IMR-90 (cell line): ENCODE measurements around the gene LIN37. TPM values are rescaled to one million over a fixed set of nuclear protein-coding genes. Genes with fewer than 3 reads are reported as not detected.

Experiments used
- ATAC-seq: fragments of 200-7000 bp; cut with Tn5 transposase; 2 replicates; pipeline ENCODE4 v1.9.1; 2020; ENCODE audit warnings: low read depth, mild to moderate bottlenecking, moderate library complexity
- BruUV-seq: library from RNA; stranded (reverse); fragments of 400-500 nt; replicated peaks from 2 replicates; lab custom pipeline; 2021; lab: Mats Ljungman, UMichigan
- CTCF ChIA-PET: fragments of 300-600 bp; formaldehyde crosslinking; extraction: SDS; loops from one replicate; lab custom pipeline; 2021; ENCODE audit warnings: antibody characterized with exemption; lab: Yijun Ruan, JAX
- POLR2A ChIA-PET: fragments of 300-600 bp; sonication (Branson Sonifier 250); formaldehyde crosslinking; loops from one replicate; lab custom pipeline; 2022; ENCODE audit warnings: antibody characterized with exemption; ENCODE audit not compliant: unreplicated experiment; lab: Charles Lee
- DNase-seq: peaks from one replicate; pipeline ENCODE4 v3.0.0; 2013
- H2AFZ ChIP-seq: replicated peaks from 2 replicates; pipeline ENCODE3; 2013; ENCODE audit warnings: low read length, mild to moderate bottlenecking; ENCODE audit not compliant: poor library complexity
- H2AK5ac ChIP-seq: 2 replicates; pipeline ENCODE4 v1.6.1; 2013; ENCODE audit warnings: low read depth, low read length, inconsistent platforms
- H2AK9ac ChIP-seq: replicated peaks from 2 replicates; pipeline ENCODE3; 2013; ENCODE audit warnings: mild to moderate bottlenecking, low read depth, low read length, moderate library complexity; ENCODE audit not compliant: poor library complexity
- H2BK120ac ChIP-seq: 2 replicates; pipeline ENCODE4 v1.6.1; 2013; ENCODE audit warnings: low read depth, low read length, inconsistent platforms
- H2BK15ac ChIP-seq: 3 replicates; pipeline ENCODE4 v1.6.1; 2013; ENCODE audit warnings: low read depth, low read length, inconsistent platforms
- H2BK20ac ChIP-seq: 2 replicates; pipeline ENCODE4 v1.6.1; 2013; ENCODE audit warnings: low read depth, mild to moderate bottlenecking, inconsistent platforms, low read length, moderate library complexity
- H2BK5ac ChIP-seq: 2 replicates; pipeline ENCODE4 v1.6.1; 2013; ENCODE audit warnings: mild to moderate bottlenecking, low read depth, low read length, inconsistent platforms; ENCODE audit not compliant: poor library complexity, severe bottlenecking
- H3K14ac ChIP-seq: replicated peaks from 2 replicates; pipeline ENCODE4 v1.6.1; 2013; ENCODE audit warnings: low read depth, low read length, inconsistent platforms
- H3K18ac ChIP-seq: 2 replicates; pipeline ENCODE4 v1.6.1; 2013; ENCODE audit warnings: low read depth, low read length, control low read depth
- H3K23ac ChIP-seq: 2 replicates; pipeline ENCODE4 v1.6.1; 2013; ENCODE audit warnings: low read depth, low read length, inconsistent platforms
- H3K27ac ChIP-seq: 2 replicates; pipeline ENCODE4 v1.5.1; 2013; ENCODE audit warnings: mild to moderate bottlenecking, control low read depth, low read length; ENCODE audit not compliant: insufficient read depth
- H3K27me3 ChIP-seq: 2 replicates; pipeline ENCODE4 v1.6.1; 2013; ENCODE audit warnings: low read length; ENCODE audit not compliant: control insufficient read depth, insufficient read depth
- H3K36me3 ChIP-seq: 2 replicates; pipeline ENCODE4 v1.6.1; 2013; ENCODE audit warnings: low read length, mixed read lengths; ENCODE audit not compliant: control insufficient read depth, insufficient read depth
- H3K4ac ChIP-seq: 2 replicates; pipeline ENCODE4 v1.6.1; 2013; ENCODE audit warnings: low read depth, low read length, inconsistent platforms
- H3K4me1 ChIP-seq: 2 replicates; pipeline ENCODE4 v1.6.1; 2013; ENCODE audit warnings: low read length, mixed read lengths; ENCODE audit not compliant: control insufficient read depth, insufficient read depth
- H3K4me2 ChIP-seq: 2 replicates; pipeline ENCODE4 v1.6.1; 2013; ENCODE audit warnings: low read depth, mild to moderate bottlenecking, control low read depth, low read length, moderate library complexity
- H3K4me3 ChIP-seq: 2 replicates; pipeline ENCODE4 v1.5.1; 2013; ENCODE audit warnings: low read depth, mild to moderate bottlenecking, control low read depth, low read length, moderate library complexity; ENCODE audit not compliant: insufficient read depth
- H3K56ac ChIP-seq: 2 replicates; pipeline ENCODE4 v1.6.1; 2013; ENCODE audit warnings: low read length, inconsistent platforms; ENCODE audit not compliant: insufficient read depth; ENCODE audit errors: extremely low read depth
- H3K79me1 ChIP-seq, 2 experiments: 2 replicates each; pipeline ENCODE4 v1.6.1; 2013; ENCODE audit warnings: low read length in 2 of 2, inconsistent platforms in 1 of 2, low read depth in 1 of 2
- H3K9ac ChIP-seq: 2 replicates; pipeline ENCODE4 v1.6.1; 2013; ENCODE audit warnings: low read depth, low read length, control low read depth
- H3K9me1 ChIP-seq: 2 replicates; pipeline ENCODE4 v1.6.1; 2013; ENCODE audit warnings: low read length, inconsistent platforms; ENCODE audit not compliant: insufficient read depth
- H3K9me3 ChIP-seq: 2 replicates; pipeline ENCODE4 v1.6.1; 2013; ENCODE audit warnings: low read length; ENCODE audit not compliant: control insufficient read depth, insufficient read depth
- H4K20me1 ChIP-seq: 2 replicates; pipeline ENCODE4 v1.6.1; 2013; ENCODE audit warnings: low read length, inconsistent platforms; ENCODE audit not compliant: insufficient read depth
- H4K5ac ChIP-seq: 2 replicates; pipeline ENCODE4 v1.6.1; 2013; ENCODE audit warnings: mild to moderate bottlenecking, low read depth, low read length, control low read depth
- H4K8ac ChIP-seq, 2 experiments: 2 replicates each; pipeline ENCODE4 v1.6.1; 2013; ENCODE audit warnings: low read depth in 2 of 2, low read length in 2 of 2, control low read depth in 1 of 2, inconsistent platforms in 1 of 2
- H4K91ac ChIP-seq: 2 replicates; pipeline ENCODE4 v1.6.1; 2013; ENCODE audit warnings: low read depth, low read length, inconsistent platforms; ENCODE audit not compliant: insufficient read depth
- BHLHE40 ChIP-seq: fragments of 150-350 bp; IDR thresholded peaks from 2 replicates; pipeline ENCODE4 v1.6.1; 2016; ENCODE audit warnings: mild to moderate bottlenecking, low read depth, low read length
- CEBPB ChIP-seq: IDR thresholded peaks from 2 replicates; pipeline ENCODE4 v1.6.1; 2012; ENCODE audit warnings: low read depth, low read length, improper control_type of control experiment
- CHD1 ChIP-seq: IDR thresholded peaks from 2 replicates; pipeline ENCODE4 v1.6.1; 2012; ENCODE audit warnings: low read depth, low read length, improper control_type of control experiment
- MAZ ChIP-seq: IDR thresholded peaks from 2 replicates; pipeline ENCODE4 v1.6.1; 2012; ENCODE audit warnings: low read depth, mild to moderate bottlenecking, low read length, improper control_type of control experiment, moderate library complexity, borderline replicate concordance
- RCOR1 ChIP-seq: IDR thresholded peaks from 2 replicates; pipeline ENCODE4 v1.6.1; 2012; ENCODE audit warnings: mild to moderate bottlenecking, low read length, improper control_type of control experiment; ENCODE audit not compliant: insufficient replicate concordance
- WGBS, 2 experiments: methylation state at CpG; one replicate each; pipeline versions ENCODE4 v1.1.5 to v1.1.7; 2013; ENCODE audit warnings: missing lambda C conversion rate in 2 of 2; ENCODE audit not compliant: insufficient read length in 1 of 2; ENCODE audit errors: extremely low coverage in 2 of 2; 5-methylcytosine and 5-hydroxymethylcytosine counted together
- dilution Hi-C: fragments of 300-500 bp; cut with HindIII; formaldehyde crosslinking; loops from one replicate; pipeline ENCODE4 v1.14.3; 2018; ENCODE audit warnings: low sequenced_read_pairs; ENCODE audit not compliant: unreplicated experiment
- in situ Hi-C: fragments of 300-500 bp; cut with MboI; formaldehyde crosslinking; loops from 3 replicates; pipeline ENCODE4 v1.14.3; 2019; ENCODE audit warnings: low sequenced_read_pairs, inconsistent platforms, mixed read lengths
- intact Hi-C: fragments of 100-400 bp; cut with micrococcal nuclease; formaldehyde crosslinking; loops from 2 replicates; pipeline ENCODE4 v1.10.0; 2022
- polyA plus RNA-seq, 3 experiments: library from polyadenylated mRNA; depleted of rRNA; stranded (reverse); fragments of >200 nt; gene quantifications; 2 replicates each; pipeline ENCODE4 v1.2.3, GENCODE V29; 2012; ENCODE audit warnings: low replicate concordance in 1 of 3
- total RNA-seq: library from RNA; depleted of rRNA; stranded (reverse); fragments of >200 nt; gene quantifications from 2 replicates; pipeline ENCODE4 v1.2.3, GENCODE V29; 2012

LIN37 gene
- total and polyA plus RNA-seq, 2 of the 4 experiments (the other 2 are of a cell fraction), result 12.7 to 23.1 TPM

DNA sequence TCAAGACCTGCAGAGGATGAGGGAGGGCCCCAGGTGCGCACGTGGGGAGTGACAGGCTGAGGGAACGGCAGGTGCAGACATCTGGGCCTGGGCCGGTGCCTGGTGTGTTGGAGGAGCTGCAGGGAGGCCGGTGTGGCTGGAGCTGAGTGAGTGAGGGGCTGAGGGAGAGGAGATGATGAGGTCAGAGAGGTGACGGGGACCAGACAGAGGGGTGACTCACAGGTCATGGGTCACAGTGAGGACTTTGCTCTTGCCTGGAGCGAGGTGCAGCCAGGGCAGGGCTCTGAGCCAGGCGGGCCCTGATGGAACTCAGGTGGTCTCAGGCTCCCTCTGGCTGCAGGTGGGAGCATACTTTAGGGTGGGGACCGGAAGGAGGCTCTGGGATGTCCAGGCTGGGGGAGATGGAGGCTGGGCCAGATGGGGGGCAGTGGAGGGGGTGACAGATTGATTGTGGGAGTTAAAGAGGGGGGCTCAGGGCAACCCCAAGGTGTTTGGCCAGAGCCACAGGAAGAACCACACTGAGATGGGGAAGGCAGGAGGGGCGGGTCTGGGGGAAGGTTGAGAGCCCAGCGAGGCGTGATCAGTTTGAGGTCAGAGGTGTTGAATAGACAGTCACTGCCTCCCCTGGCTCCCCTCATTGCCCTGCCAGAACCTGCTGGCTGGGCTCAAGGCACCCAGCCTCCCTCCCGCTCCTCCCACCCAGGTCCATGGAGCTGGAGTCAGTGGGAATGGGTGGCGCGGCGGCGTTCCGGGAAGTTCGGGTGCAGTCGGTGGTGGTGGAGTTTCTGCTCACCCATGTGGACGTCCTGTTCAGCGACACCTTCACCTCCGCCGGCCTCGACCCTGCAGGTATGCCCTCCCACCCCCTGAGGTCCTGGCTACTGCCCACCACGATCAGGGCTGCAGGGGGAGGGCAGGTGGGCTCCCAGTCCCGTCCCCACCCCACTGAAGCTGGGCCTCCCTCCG, 35.4 kb downstream of the LIN37 start:
- CTCF ChIA-PET, result no interaction called here

More for the DNA sequence above, 35.4 kb downstream of the LIN37 start:
- H2BK120ac ChIP-seq, result no peak overlapping the region
- no peak for ATAC-seq
- DNase-seq, result no peak
- 66% methylated on average over 10 of the region's 28 CpGs; no CpG with 5 or more reads in 1 of the 2 experiments for WGBS, 2 experiments
- H3K9me3 ChIP-seq, result no peaks in the 10 kb centered on the region
- no peak overlapping the region for H3K4me2 ChIP-seq
- no peak overlapping the region for H3K27ac ChIP-seq
- no peak overlapping the region for H3K4me3 ChIP-seq
- no peak overlapping the region for H3K4ac ChIP-seq
- dilution Hi-C loops, result no loop called here
- no peak overlapping the region for H3K9ac ChIP-seq
- no peak overlapping the region for H3K23ac ChIP-seq
- no peak overlapping the region for H2BK20ac ChIP-seq
- H3K79me1 ChIP-seq, result no peaks in the 10 kb centered on the region
- H3K56ac ChIP-seq, result no peak overlapping the region
- no peak overlapping the region for H2BK15ac ChIP-seq
- no peak overlapping the region for H4K8ac ChIP-seq
- no peak overlapping the region for H3K18ac ChIP-seq
- no peak overlapping the region for H4K5ac ChIP-seq
- no peak overlapping the region for H2AK9ac ChIP-seq
- H2AFZ ChIP-seq, result no peak overlapping the region
- BruUV-seq, result no TSS peak
- POLR2A ChIA-PET, result no interaction called here
- H3K14ac ChIP-seq, result no peak overlapping the region
- H2BK5ac ChIP-seq, result no peak overlapping the region
- TF ChIP-seq CEBPB (no peak), MAZ (no peak), BHLHE40 (no peak), RCOR1 (no peak), CHD1 (no peak)
- no peak overlapping the region for H2AK5ac ChIP-seq
- no peaks in the 10 kb centered on the region for H3K9me1 ChIP-seq
- H4K91ac ChIP-seq, result no peak overlapping the region
- in situ Hi-C loops, result no loop called here
- H3K27me3 ChIP-seq, result no peaks in the 10 kb centered on the region
- H4K20me1 ChIP-seq, result no peaks in the 10 kb centered on the region
- intact Hi-C loops, result no loop called here
- no peaks in the 10 kb centered on the region for H3K4me1 ChIP-seq
- H3K36me3 ChIP-seq, result peaks cover 14% of the 10 kb centered on the region
